Left lobe of liver (tissue), 2 donors: ENCODE measurements around the gene WWOX. TPM values are rescaled to one million over a fixed set of nuclear protein-coding genes. Genes with fewer than 3 reads are reported as not detected.

Experiments used
- ATAC-seq: fragments of 200-7000 bp; cut with Tn5 transposase; one replicate; pipeline ENCODE4 v1.9.1; 2020; ENCODE audit warnings: mild to moderate bottlenecking, moderate library complexity
- DNase-seq: peaks from one replicate; pipeline ENCODE4 v3.0.0-alpha.2; 2020; ENCODE audit warnings: low spot score
- total RNA-seq: library from RNA; stranded (reverse); gene quantifications from one replicate; pipeline ENCODE4 v1.2.1, GENCODE V29; 2021
- donor health status: DM: no; HTN: no; CAD: no; lungs with moderate emphysema.
- donor health status: DM: no; HTN: yes; CAD: no.

WWOX gene
- total RNA-seq, 1 donor from 2014 or later = 15.1 TPM

DNA sequence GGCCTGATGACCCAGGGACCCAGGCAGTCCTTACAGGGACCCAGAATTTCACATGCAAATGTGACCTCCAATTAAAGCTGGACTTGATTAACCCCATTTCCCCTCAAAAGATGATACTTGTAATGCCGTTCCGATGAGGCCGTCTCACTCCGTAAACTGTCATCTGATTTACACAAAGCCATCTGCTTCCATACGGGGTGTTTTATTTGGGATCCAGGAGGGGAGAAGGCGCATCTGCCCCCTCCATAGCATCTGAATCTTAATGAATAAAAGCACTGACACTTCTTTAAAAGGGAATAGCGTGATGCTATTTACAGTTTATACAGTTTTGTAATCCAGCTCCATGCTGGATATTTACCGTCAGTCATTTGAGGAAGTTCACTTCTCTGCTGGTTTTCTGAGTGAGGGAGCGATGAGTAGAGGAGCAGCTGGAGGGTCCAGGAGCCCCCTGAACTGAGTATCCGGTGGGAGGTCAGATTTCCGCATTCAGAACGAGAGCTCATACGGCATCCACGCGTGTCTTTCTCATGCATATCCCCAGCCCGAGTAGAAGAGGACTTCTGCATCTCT lies 452.7 kb downstream of the WWOX start:
- no peak for ATAC-seq
- DNase-seq = no peak

DNA sequence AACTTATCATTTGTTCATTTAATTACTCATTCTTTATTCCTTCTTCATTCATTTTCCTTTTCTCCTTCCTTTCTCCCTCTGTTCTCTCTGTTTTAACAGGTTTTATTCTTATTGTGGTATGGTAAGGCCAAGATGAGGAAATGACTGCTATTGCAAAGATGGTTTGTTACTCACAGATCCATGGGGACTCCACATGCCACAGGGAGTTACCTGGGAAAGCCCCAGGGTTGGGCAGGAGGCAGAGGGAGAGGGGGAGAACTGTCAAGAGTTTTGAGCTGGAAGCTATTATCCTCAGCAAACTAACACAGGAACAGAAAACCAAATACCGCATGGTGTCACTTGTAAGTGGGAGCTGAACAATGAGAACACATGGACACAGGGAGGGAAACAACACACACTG lies 453.3 kb downstream of the WWOX start:
- ATAC-seq (no peak), DNase-seq (no peak)

- no peak for ATAC-seq
- DNase-seq = no peak
Measured at GRCh38 chr16:78553268-78554039, 454.0 kb downstream of the WWOX start.

GRCh38 chr16:78556421-78556820 lies 457.0 kb downstream of the WWOX start:
- ATAC-seq (peak; percentile 87), DNase-seq (peak; percentile 51)

GRCh38 chr16:78560997-78561396 lies 461.5 kb downstream of the WWOX start:
- DNase-seq (no peak), ATAC-seq (no peak)

GRCh38 chr16:78562111-78562510 lies 462.7 kb downstream of the WWOX start:
- ATAC-seq = no peak
- no peak for DNase-seq

DNA sequence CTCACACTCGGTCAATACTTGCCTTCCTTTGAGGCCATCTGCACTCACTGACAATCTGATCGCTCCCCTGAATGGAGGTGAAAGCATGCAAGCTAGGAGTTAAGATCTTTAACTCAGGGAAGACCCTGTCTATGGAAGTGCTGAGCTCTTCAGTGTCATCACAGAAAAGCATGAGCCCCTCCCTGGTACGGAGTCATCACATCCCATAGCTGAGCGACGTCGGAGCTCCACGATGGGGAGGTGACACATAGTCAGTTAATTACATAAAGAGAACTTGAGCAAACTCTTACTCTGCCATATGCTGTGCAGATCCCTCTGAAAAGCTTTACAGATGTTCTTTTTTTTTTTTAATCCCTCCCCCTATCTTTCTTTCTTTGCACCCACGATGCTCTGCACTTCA lies 463.2 kb downstream of the WWOX start:
- DNase-seq (no peak), ATAC-seq (no peak)

DNA sequence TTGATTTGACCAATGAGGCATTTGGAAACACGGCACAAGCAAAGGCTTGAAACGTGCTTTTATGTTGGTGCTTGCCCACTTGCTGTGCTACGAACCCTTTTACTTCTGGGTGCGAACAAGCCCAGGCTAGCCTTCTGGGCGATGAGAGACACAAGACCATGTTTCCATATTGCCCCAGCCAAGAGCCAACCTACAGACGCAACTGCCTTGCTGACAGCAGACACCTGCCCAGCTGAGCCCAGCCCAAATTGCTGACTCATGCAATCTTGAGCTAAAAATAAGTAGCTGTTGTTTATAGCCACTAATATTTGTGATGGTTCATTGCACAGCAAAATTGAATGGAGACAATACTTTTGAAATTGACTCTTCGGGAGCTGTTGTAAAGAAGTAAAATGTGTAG lies 464.5 kb downstream of the WWOX start:
- no peak for ATAC-seq
- no peak for DNase-seq

DNA sequence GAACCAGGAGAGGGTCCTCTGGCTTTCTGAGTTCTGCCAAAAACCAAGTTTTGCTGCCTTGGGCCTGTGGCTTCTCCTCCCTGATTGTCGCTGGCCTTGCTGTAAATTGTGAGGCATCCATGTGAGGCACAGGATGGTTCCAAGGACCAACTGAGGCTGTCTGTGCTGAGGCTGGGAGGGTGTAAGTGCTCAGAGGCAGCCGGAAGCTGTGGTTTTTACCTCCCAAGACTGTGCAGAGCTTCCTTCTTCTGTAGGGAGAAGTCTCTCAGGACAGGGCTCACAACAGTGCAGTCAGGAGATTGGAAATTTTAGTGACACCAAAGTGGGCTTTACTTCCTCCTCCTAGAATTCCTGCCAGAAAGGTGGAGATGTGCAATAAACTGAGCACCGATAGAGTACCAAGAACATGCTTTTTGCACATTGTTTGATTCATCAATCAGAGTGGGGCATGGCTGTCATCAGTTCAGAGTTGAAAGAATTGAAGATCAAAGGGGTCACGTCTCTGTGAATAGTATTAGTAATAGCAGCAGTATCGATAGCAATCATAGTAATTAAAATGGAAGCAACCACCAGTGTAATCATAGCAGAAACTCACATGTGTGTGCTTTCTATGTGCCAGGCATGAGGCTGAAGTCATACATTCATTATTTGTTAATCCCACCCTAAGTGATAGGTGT lies 467.1 kb downstream of the WWOX start:
- ATAC-seq (no peak), DNase-seq (no peak)

GRCh38 chr16:78570399-78571141 lies 471.1 kb downstream of the WWOX start:
- ATAC-seq = peak; percentile 74
- DNase-seq = no peak

GRCh38 chr16:78571434-78571833 lies 472.0 kb downstream of the WWOX start:
- DNase-seq (no peak), ATAC-seq (no peak)

- ATAC-seq (no peak), DNase-seq (no peak)
Measured at GRCh38 chr16:78571898-78572358, 472.5 kb downstream of the WWOX start.

- ATAC-seq = no peak
Measured at GRCh38 chr16:78574571-78574970, 475.1 kb downstream of the WWOX start.

GRCh38 chr16:78576941-78577340 lies 477.5 kb downstream of the WWOX start:
- DNase-seq (no peak), ATAC-seq (no peak)

More at GRCh38 chr16:78574571-78574970, 475.1 kb downstream of the WWOX start:
- no peak for DNase-seq

DNA sequence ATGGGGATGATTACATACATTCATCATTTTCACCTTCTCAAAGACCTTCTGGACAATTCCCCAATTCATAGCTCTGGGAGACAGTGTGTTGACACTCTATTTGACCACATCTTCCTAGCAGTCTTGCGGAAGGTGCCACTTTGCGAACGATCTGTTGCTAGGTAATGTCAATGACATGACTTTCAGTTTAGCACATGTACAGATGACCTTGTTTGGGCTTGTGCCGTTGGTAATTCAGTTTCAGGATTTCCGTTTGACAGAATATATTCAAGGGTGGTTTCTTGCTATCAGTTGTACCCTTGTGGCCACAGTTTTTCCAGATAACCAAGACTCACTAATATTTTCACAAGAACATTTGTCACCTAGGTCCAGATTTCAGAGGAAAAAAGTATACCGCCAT lies 478.2 kb downstream of the WWOX start:
- no peak for DNase-seq
- no peak for ATAC-seq

DNA sequence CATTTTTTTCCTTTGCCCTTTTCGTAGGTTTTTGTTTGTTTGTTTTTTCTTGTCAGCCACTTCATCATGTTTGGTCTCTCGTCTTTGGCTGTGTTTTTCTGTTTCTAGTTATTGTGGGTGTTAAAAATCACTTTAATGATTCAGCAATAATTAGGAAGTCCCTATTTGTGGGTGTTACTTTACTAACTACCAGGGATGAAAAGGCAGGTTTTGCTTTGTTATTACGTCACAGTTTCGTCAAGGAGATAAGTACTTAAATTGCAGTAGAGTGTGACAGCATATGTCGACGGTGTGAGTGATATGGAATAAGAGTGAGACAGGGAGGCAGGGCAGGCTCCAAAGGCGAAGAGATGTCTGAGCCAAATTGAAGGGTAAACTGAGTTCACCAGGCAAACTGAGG lies 479.6 kb downstream of the WWOX start:
- ATAC-seq (no peak), DNase-seq (no peak)

- ATAC-seq = no peak
- DNase-seq = no peak
Measured at GRCh38 chr16:78583441-78583840, 484.0 kb downstream of the WWOX start.

DNA sequence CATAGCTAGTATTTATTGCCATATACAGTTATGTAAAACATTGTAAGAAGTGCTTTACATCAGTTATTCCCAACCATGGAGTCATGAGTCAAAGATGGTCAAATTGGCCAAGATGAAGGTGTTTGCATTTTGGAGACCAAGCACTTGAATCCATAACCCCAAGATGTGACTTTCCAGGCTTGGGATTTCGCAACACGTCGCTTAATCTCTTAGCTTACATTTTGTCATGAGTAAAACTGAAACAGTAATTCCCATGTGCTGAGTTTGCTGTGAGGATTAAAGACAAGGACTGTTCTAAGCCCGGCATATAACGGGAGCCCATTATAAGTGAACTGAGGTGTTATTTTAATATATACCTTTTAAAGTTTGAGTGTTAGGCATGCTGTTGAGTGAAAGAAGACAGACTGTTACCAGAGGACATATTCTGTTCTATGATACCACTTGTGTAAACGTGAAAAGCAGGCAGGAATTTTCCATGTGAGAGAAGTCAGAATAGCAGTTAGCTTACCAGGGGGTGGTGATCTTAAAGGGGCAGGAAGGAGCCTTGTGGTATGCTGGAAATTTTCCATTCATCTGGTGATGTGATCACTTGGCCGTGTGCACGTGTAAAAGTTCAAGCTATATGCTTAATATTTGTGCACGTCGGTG lies 484.9 kb downstream of the WWOX start:
- DNase-seq (no peak), ATAC-seq (no peak)

DNA sequence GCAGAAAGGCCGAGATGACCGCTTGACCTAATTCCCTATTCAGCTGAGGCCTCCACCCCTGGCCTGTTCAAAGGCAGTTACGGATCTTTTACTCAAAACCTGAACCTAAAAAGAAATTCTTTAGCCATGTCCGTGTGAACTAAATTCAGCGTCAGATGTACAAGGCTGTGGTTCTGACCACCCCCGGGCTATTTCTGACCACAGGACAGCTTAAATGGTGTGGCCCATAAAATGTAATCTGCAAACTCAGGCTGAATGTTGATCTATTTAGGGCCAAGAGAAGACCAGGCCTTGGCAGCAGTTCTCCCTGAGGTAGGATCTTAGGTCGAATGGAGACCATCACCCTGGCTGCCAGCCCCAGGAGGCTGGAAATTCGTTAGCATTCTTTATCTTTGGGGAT lies 485.5 kb downstream of the WWOX start:
- no peak for DNase-seq
- ATAC-seq = no peak

DNA sequence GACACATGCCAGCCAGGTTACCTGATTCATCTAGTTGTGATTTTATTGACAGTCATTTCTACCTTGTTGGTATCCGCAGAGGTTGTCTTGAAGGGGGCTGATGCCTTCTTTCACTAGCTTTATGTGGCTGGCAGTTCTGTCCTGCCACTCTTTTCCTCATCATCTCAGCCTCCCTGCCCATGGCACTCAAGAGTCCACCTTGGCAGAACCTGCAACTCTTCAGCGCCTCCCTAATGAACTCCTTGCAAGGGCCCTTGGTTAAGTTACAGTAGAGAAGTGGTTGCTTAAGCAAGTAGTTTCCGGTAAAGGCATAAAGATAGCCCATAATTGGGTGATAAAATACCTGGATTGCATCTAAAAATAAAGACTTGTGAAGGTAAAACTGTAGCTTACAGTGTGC lies 489.9 kb downstream of the WWOX start:
- ATAC-seq (no peak), DNase-seq (no peak)

DNA sequence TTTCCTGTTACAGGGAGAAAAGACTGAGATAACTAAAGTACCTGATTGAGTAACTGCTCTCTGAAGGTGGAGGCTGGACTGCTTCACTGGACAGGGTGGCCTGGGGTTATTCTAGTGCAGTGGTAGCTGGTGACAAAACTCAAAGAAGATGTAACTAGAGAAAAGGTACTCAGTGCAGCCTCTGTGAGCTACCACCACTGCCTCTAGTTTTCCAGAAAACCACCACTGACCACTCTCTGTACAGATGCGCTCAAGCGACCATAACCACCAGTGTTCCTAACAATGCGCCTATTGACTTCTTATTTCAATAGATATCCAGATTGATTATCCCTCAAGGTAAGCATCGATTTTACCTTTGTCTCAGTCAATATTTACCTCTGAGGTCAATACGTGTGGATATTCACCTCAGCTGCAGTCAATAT lies 492.2 kb downstream of the WWOX start:
- no peak for DNase-seq
- peak; percentile 86 for ATAC-seq
